GM18861 (cell line): ENCODE data around the gene CSH2.
"Not testable (repeated sequence)": the region's sequence is repeated elsewhere in the genome, so short reads cannot be mapped to it uniquely, and the experiment has no call there.

Source experiments
- ATAC-seq: cut with Tn5 transposase; IDR thresholded peaks from one replicate; pipeline ENCODE4 v1.9.1; 2021; ENCODE audit not compliant: unreplicated experiment

Gene CSH2

GRCh38 chr17:63856425-63856824 lies 17.1 kb downstream of the CSH2 start:
- ATAC-seq, result not testable (repeated sequence)

GRCh38 chr17:63855185-63855584 lies 18.3 kb downstream of the CSH2 start:
- no peak for ATAC-seq

- ATAC-seq, result no peak
Measured at GRCh38 chr17:63854709-63855108, 18.8 kb downstream of the CSH2 start.

- ATAC-seq, result no peak
Measured at GRCh38 chr17:63853260-63853659, 20.2 kb downstream of the CSH2 start.

GRCh38 chr17:63850401-63850800 lies 23.1 kb downstream of the CSH2 start:
- no peak for ATAC-seq

- peak; percentile 63 for ATAC-seq
Measured at GRCh38 chr17:63848834-63849689, 24.4 kb downstream of the CSH2 start.

GRCh38 chr17:63847525-63848249 lies 25.8 kb downstream of the CSH2 start:
- no peak for ATAC-seq

GRCh38 chr17:63845509-63845908 lies 28.0 kb downstream of the CSH2 start:
- ATAC-seq, result no peak

GRCh38 chr17:63843910-63844677 lies 29.4 kb downstream of the CSH2 start:
- no peak for ATAC-seq

- not testable (repeated sequence) for ATAC-seq
Measured at GRCh38 chr17:63843387-63843888, 30.0 kb downstream of the CSH2 start.

GRCh38 chr17:63842540-63843386 lies 30.7 kb downstream of the CSH2 start, which contains the start of gene SMARCD2:
Gene SMARCD2, minus strand, starts transcription at chr17:63842685. Its CDS starts 11 bp downstream, at chr17:63842674.
- peak; percentile 43 for ATAC-seq

GRCh38 chr17:63842173-63842539 lies 31.3 kb downstream of the CSH2 start:
- no peak for ATAC-seq

- ATAC-seq, result no peak
Measured at GRCh38 chr17:63841350-63842172, 31.9 kb downstream of the CSH2 start.

GRCh38 chr17:63840591-63841349 lies 32.7 kb downstream of the CSH2 start:
- ATAC-seq, result no peak

GRCh38 chr17:63838631-63839171 lies 34.8 kb downstream of the CSH2 start:
- ATAC-seq, result no peak

GRCh38 chr17:63837962-63838600 lies 35.4 kb downstream of the CSH2 start:
- no peak for ATAC-seq

- ATAC-seq, result no peak
Measured at GRCh38 chr17:63837480-63837879, 36.0 kb downstream of the CSH2 start.

- ATAC-seq, result no peak
Measured at GRCh38 chr17:63836811-63837210, 36.7 kb downstream of the CSH2 start.
